ENCODE results near the gene MYO5B. TPM values are rescaled to one million over a fixed set of nuclear protein-coding genes. Genes with fewer than 3 reads are reported as not detected.

MYO5B gene
- total RNA-seq, 2 experiments from 2014 or later, result not detected

- H3K36me3 Mint-ChIP-seq (ENCODE audit: low read depth), result peaks cover 60% of the 10 kb centered on the region
- H3K4me1 Mint-ChIP-seq (ENCODE audit: low read depth), result peaks cover 3% of the 10 kb centered on the region
- no peaks in the 10 kb centered on the region for H3K27me3 Mint-ChIP-seq
- H3K4me3 Mint-ChIP-seq, result no peak overlapping the region
- no peak for DNase-seq
- TF ChIP-seq CTCF (IDR thresholded peaks at IDR 0.05), result no peak
- H3K4me1 ChIP-seq (ENCODE audit: insufficient read depth, low read length), result no peaks in the 10 kb centered on the region
- H3K4me3 ChIP-seq (ENCODE audit: low read length), result no peak overlapping the region
- H3K9me3 Mint-ChIP-seq, result no peaks in the 10 kb centered on the region
- no peak for ATAC-seq (ENCODE audit: poor library complexity)
- H3K36me3 ChIP-seq (ENCODE audit: insufficient read depth, low read length), result peaks cover 8% of the 10 kb centered on the region
- no peaks in the 10 kb centered on the region for H3K27me3 ChIP-seq (ENCODE audit: control insufficient read depth in 1 of 2, insufficient read depth in 2 of 2, low read length in 2 of 2)
- no peak overlapping the region for H3K27ac ChIP-seq (ENCODE audit: low read depth in 1 of 2, low read length in 2 of 2)
- ChIA-PET CTCF (no interaction called here), POLR2A (no interaction called here)
- no peak overlapping the region for H3K27ac Mint-ChIP-seq
- intact Hi-C loops (cut with DNase I, micrococcal nuclease), result no loop called here
- peaks cover 6 to 8% of the 10 kb centered on the region in 2 experiments for H3K9me3 ChIP-seq (ENCODE audit: control insufficient read depth in 1 of 2, insufficient read depth in 1 of 2, low read length in 2 of 2)
These were observed 416.0 kb downstream of the MYO5B start for GRCh38 chr18:49778826-49779465.

Small RNA genes lying within 50 kb of the gene (microRNA-seq; reads per million reads assigned to microRNA genes)
- gene MIR4320 (ENCODE audit: borderline microRNAs expressed, borderline replicate concordance), result not detected

Other genes with a start within 250 kb of the MYO5B start
- under 1 TPM; 0.33 to 0.47 TPM for gene CFAP53, start 71.3 kb upstream of the MYO5B start, total RNA-seq
- gene MBD1, start 86.4 kb upstream of the MYO5B start, total RNA-seq, result 100 to 1,000 TPM; 103 to 107 TPM
- gene CXXC1, start 92.5 kb upstream of the MYO5B start, total RNA-seq, result 100 to 1,000 TPM; 120 to 128 TPM
- gene SKA1, start 179.9 kb upstream of the MYO5B start, total RNA-seq, result under 1 TPM; 0.08 to 0.20 TPM